PFSK-1 (cell line): ENCODE results near the gene RALGAPA2.

Source experiments
- FOXP2 ChIP-seq: optimal IDR thresholded peaks from 2 replicates; pipeline ENCODE3; 2011; ENCODE audit warnings: borderline replicate concordance, control low read depth, inconsistent platforms; ENCODE audit not compliant: insufficient read depth; ENCODE audit errors: extremely low read length, extremely low read depth
- POLR2AphosphoS5 ChIP-seq: IDR thresholded peaks from 2 replicates; pipeline ENCODE4 v1.6.1; 2012; ENCODE audit warnings: low read depth, mild to moderate bottlenecking, control low read depth, low read length, moderate library complexity
- REST ChIP-seq, 2 experiments: IDR thresholded peaks; 2 replicates each; pipeline versions ENCODE4 v1.6.1 to v1.8.0; 2011 to 2012; ENCODE audit warnings: low read depth in 2 of 2, low read length in 2 of 2, control low read depth in 1 of 2, inconsistent platforms in 1 of 2, mild to moderate bottlenecking in 1 of 2, moderate library complexity in 1 of 2; ENCODE audit not compliant: insufficient read depth in 1 of 2
- SIN3A ChIP-seq: IDR thresholded peaks from 2 replicates; pipeline ENCODE4 v1.6.1; 2012; ENCODE audit warnings: mild to moderate bottlenecking, low read length, moderate library complexity, borderline replicate concordance; ENCODE audit not compliant: insufficient read depth

GRCh38 chr20:20734475-20734948, 22.1 kb upstream of the RALGAPA2 start:
- no peak for TF ChIP-seq FOXP2
- TF ChIP-seq SIN3A = no peak
- no peak for TF ChIP-seq POLR2AphosphoS5
- TF ChIP-seq REST (IDR thresholded peaks at IDR 0.05; ENCODE audit: insufficient read depth in 1 of 2, low read depth in 2 of 2, low read length in 2 of 2) = no peak
